GM19099 (cell line): ENCODE results near the gene SLC16A10.

ENCODE experiments used
- POLR2A ChIP-seq: IDR thresholded peaks from 3 replicates; pipeline ENCODE4 v1.6.1; 2011; ENCODE audit warnings: low read depth; ENCODE audit not compliant: insufficient read length; ENCODE audit errors: extremely low read depth

The SLC16A10 gene

DNA sequence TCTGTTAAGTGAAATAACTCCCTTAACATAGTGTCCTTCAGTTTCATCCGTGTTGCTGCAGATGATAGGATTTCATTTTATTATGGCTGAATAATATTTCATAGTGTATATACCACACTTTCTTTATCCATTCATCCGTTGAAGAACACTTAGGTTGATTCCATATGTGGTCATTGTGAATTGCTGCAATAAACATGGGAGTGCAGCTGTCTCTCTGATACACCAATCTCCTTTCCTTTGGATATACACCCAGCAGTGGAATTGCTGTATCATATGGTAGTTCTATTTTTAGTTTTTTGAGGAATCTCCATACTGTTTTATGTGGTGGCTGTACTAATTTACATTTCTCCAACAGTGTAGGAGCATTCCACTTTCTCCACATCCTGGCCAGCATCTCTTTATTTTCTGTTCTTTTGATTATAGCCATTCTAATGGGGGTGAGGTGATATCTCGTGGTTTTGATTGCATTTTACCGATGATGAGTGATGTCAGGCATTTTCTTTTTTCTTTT lies 193.2 kb downstream of the SLC16A10 start:
- no peak for TF ChIP-seq POLR2A
